ENCODE measurements around the gene HSDL2.

GRCh38 chr9:112337547-112337946 lies 42.4 kb upstream of the HSDL2 start:
- TF ChIP-seq, protein P1, sequence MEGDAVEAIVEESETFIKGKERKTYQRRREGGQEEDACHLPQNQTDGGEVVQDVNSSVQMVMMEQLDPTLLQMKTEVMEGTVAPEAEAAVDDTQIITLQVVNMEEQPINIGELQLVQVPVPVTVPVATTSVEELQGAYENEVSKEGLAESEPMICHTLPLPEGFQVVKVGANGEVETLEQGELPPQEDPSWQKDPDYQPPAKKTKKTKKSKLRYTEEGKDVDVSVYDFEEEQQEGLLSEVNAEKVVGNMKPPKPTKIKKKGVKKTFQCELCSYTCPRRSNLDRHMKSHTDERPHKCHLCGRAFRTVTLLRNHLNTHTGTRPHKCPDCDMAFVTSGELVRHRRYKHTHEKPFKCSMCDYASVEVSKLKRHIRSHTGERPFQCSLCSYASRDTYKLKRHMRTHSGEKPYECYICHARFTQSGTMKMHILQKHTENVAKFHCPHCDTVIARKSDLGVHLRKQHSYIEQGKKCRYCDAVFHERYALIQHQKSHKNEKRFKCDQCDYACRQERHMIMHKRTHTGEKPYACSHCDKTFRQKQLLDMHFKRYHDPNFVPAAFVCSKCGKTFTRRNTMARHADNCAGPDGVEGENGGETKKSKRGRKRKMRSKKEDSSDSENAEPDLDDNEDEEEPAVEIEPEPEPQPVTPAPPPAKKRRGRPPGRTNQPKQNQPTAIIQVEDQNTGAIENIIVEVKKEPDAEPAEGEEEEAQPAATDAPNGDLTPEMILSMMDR (IDR thresholded peaks at IDR 0.05): no peak
- no peak for TF ChIP-seq POLR2A (IDR thresholded peaks at IDR 0.05)

All from testis (tissue), 2 donors.